ENCODE data around the gene EEFSEC.

- no peak for TF ChIP-seq CTCF (IDR thresholded peaks at IDR 0.05)
- no peak for TF ChIP-seq ZFX (IDR thresholded peaks at IDR 0.05; ENCODE audit: borderline replicate concordance)
Observed at GRCh38 chr3:128328546-128329458, 175.5 kb downstream of the EEFSEC start.
